SK-N-SH (cell line): ENCODE data around the gene EWSR1. TPM values are rescaled to one million over a fixed set of nuclear protein-coding genes. Genes with fewer than 3 reads are reported as not detected.

Source experiments
- CTCF ChIA-PET: fragments of 300-600, 350-600 bp; formaldehyde crosslinking; extraction: SDS; loops from one replicate; lab custom pipeline; 2021; lab: Yijun Ruan, JAX
- POLR2A ChIA-PET: fragments of 350-600 bp; sonication (Branson Sonifier 250); formaldehyde crosslinking; extraction: SDS; loops from one replicate; lab custom pipeline; 2020; ENCODE audit warnings: antibody characterized with exemption, inconsistent platforms; lab: Yijun Ruan, JAX
- DNase-seq: peaks from one replicate; pipeline ENCODE4 v3.0.0; 2012
- H2AFZ ChIP-seq: fragments of 200-600 bp; sonication (generic); 2 replicates; pipeline ENCODE4 v1.8.1; 2016; ENCODE audit warnings: antibody characterized with exemption, mild to moderate bottlenecking, low read depth
- H3F3A ChIP-seq: fragments of 200-600 bp; sonication (generic); replicated peaks from 2 replicates; pipeline ENCODE3; 2016; ENCODE audit warnings: antibody characterized with exemption, mild to moderate bottlenecking; ENCODE audit not compliant: insufficient read depth
- H3K27ac ChIP-seq, 2 experiments: fragments of 200-500 bp in 1 of 2; fragments of 200-600 bp in 1 of 2; sonication (Bioruptor generic) in 1 of 2; sonication (generic), shearing (Covaris generic) in 1 of 2; 2 replicates each; pipeline versions ENCODE4 v1.5.1 to v1.6.1; 2014 to 2016; ENCODE audit warnings: low read depth in 2 of 2, inconsistent platforms in 1 of 2, low read length in 1 of 2, mild to moderate bottlenecking in 1 of 2, mixed read lengths in 1 of 2
- H3K27me3 ChIP-seq: fragments of 200-600 bp; sonication (generic), shearing (Covaris generic); 2 replicates; pipeline ENCODE4 v1.6.1; 2016; ENCODE audit warnings: mixed run types; ENCODE audit not compliant: insufficient read depth
- H3K36me3 ChIP-seq, 2 experiments: fragments of 200-500 bp in 1 of 2; fragments of 200-600 bp in 1 of 2; sonication (Bioruptor generic) in 1 of 2; sonication (generic) in 1 of 2; replicated peaks in 1 of 2; 2 replicates each; pipeline versions ENCODE3 to v1.5.1; 2014 to 2016; ENCODE audit warnings: low read length in 1 of 2, mild to moderate bottlenecking in 1 of 2; ENCODE audit not compliant: insufficient read depth in 2 of 2, control insufficient read depth in 1 of 2
- H3K4me1 ChIP-seq, 2 experiments: fragments of 200-500 bp in 1 of 2; fragments of 200-600 bp in 1 of 2; sonication (Bioruptor generic) in 1 of 2; sonication (generic), shearing (Covaris generic) in 1 of 2; 2 replicates each; pipeline versions ENCODE4 v1.5.1 to v1.6.1; 2014 to 2016; ENCODE audit warnings: low read depth in 1 of 2, low read length in 1 of 2, mixed run types in 1 of 2; ENCODE audit not compliant: insufficient read depth in 2 of 2, control insufficient read depth in 1 of 2
- H3K4me2 ChIP-seq: fragments of 200-600 bp; sonication (generic), shearing (Covaris generic); 2 replicates; pipeline ENCODE4 v1.6.1; 2017; ENCODE audit warnings: mixed run types
- H3K4me3 ChIP-seq, 2 experiments: fragments of 200-500 bp in 1 of 2; fragments of 200-600 bp in 1 of 2; sonication (Bioruptor generic) in 1 of 2; sonication (generic), shearing (Covaris generic) in 1 of 2; 2 replicates each; pipeline versions ENCODE4 v1.5.1 to v1.8.1; 2014 to 2016; ENCODE audit warnings: low read depth in 2 of 2, inconsistent platforms in 1 of 2, low read length in 1 of 2, mild to moderate bottlenecking in 1 of 2, mixed read lengths in 1 of 2, moderate library complexity in 1 of 2
- H3K79me2 ChIP-seq: fragments of 200-600 bp; sonication (generic); 2 replicates; pipeline ENCODE4 v1.8.1; 2017; ENCODE audit warnings: mild to moderate bottlenecking; ENCODE audit not compliant: insufficient read depth
- H3K9ac ChIP-seq: fragments of 200-600 bp; sonication (generic); 2 replicates; pipeline ENCODE4 v1.6.1; 2017; ENCODE audit warnings: mixed run types
- H3K9me2 ChIP-seq: fragments of 200-600 bp; sonication (generic); 2 replicates; pipeline ENCODE4 v1.6.1; 2017; ENCODE audit warnings: mixed run types
- H3K9me3 ChIP-seq: fragments of 200-600 bp; sonication (generic); 2 replicates; pipeline ENCODE4 v1.6.1; 2017; ENCODE audit warnings: mixed run types, mild to moderate bottlenecking, moderate library complexity
- H4K20me1 ChIP-seq: fragments of 200-600 bp; sonication (generic); 2 replicates; pipeline ENCODE4 v1.6.1; 2017; ENCODE audit warnings: mild to moderate bottlenecking, mixed run types; ENCODE audit not compliant: insufficient read depth
- CHD2 ChIP-seq: fragments of 150-350 bp; IDR thresholded peaks from 2 replicates; pipeline ENCODE4 v1.6.1; 2018; ENCODE audit warnings: low read length; ENCODE audit not compliant: partially characterized antibody
- ELF1 ChIP-seq: IDR thresholded peaks from 2 replicates; pipeline ENCODE4 v1.4.0; 2012
- EZH2phosphoT487 ChIP-seq: fragments of 200-600 bp; sonication (generic); IDR thresholded peaks from 2 replicates; pipeline ENCODE4 v1.6.1; 2017; ENCODE audit warnings: low read depth, mixed run types, mild to moderate bottlenecking, antibody characterized with exemption, moderate library complexity, borderline replicate concordance
- JUND ChIP-seq: IDR thresholded peaks from 2 replicates; pipeline ENCODE4 v1.4.0; 2012
- POLR2AphosphoS5 ChIP-seq: IDR thresholded peaks from 2 replicates; pipeline ENCODE4 v1.6.1; 2012; ENCODE audit warnings: low read depth, low read length
- RAD21 ChIP-seq: IDR thresholded peaks from 2 replicates; pipeline ENCODE4 v1.6.1; 2012; ENCODE audit warnings: mild to moderate bottlenecking, low read length
- REST ChIP-seq: IDR thresholded peaks from 2 replicates; pipeline ENCODE4 v1.6.1; 2012; ENCODE audit warnings: mild to moderate bottlenecking, low read depth, low read length, moderate library complexity
- RXRA ChIP-seq: IDR thresholded peaks from 2 replicates; pipeline ENCODE4 v1.4.0; 2012; ENCODE audit warnings: low read depth, mild to moderate bottlenecking, borderline replicate concordance
- SIN3A ChIP-seq: IDR thresholded peaks from 2 replicates; pipeline ENCODE4 v1.6.1; 2012; ENCODE audit warnings: low read depth, mild to moderate bottlenecking, low read length, moderate library complexity, borderline replicate concordance
- SMC3 ChIP-seq: IDR thresholded peaks from 2 replicates; pipeline ENCODE4 v1.6.1; 2012; ENCODE audit warnings: low read depth, low read length, improper control_type of control experiment
- TAF1 ChIP-seq: IDR thresholded peaks from 2 replicates; pipeline ENCODE4 v1.6.1; 2012; ENCODE audit warnings: low read depth, mild to moderate bottlenecking, low read length, moderate library complexity, borderline replicate concordance
- TCF12 ChIP-seq: IDR thresholded peaks from 2 replicates; pipeline ENCODE4 v1.4.0; 2012
- TEAD4 ChIP-seq: IDR thresholded peaks from 2 replicates; pipeline ENCODE4 v1.4.0; 2012; ENCODE audit warnings: mild to moderate bottlenecking, borderline replicate concordance; ENCODE audit not compliant: insufficient read depth
- YY1 ChIP-seq: IDR thresholded peaks from 2 replicates; pipeline ENCODE4 v1.4.0; 2012; ENCODE audit warnings: low read depth, mild to moderate bottlenecking
- WGBS: methylation state at CpG from one replicate; pipeline ENCODE4 v1.1.6; 2017; ENCODE audit warnings: low lambda C conversion rate; 5-methylcytosine and 5-hydroxymethylcytosine counted together
- polyA plus RNA-seq, 3 experiments: library from polyadenylated mRNA; depleted of rRNA; stranded (reverse); fragments of >200 nt; gene quantifications; 2 replicates each; pipeline ENCODE4 v1.2.3, GENCODE V29; 2012
- TF ChIP-seq, protein P1 (sequence below): fragments of 150-350 bp; IDR thresholded peaks from 2 replicates; pipeline ENCODE4 v1.6.1; 2016; ENCODE audit warnings: mild to moderate bottlenecking, low read depth, low read length
- TF ChIP-seq, protein P2 (sequence below): fragments of 200-600 bp; sonication (generic); IDR thresholded peaks from 2 replicates; pipeline ENCODE4 v1.6.1; 2017; ENCODE audit warnings: antibody characterized with exemption, mild to moderate bottlenecking, moderate library complexity
- TF ChIP-seq, protein P3 (sequence below): IDR thresholded peaks from 2 replicates; pipeline ENCODE4 v1.4.0; 2012; ENCODE audit warnings: low read depth
- TF ChIP-seq, protein P4 (sequence below): fragments of 150-350 bp; IDR thresholded peaks from 2 replicates; pipeline ENCODE4 v1.6.1; 2017; ENCODE audit warnings: antibody characterized with exemption, low read length, low read depth, borderline replicate concordance
- TF ChIP-seq, protein P5 (sequence below): IDR thresholded peaks from 2 replicates; pipeline ENCODE4; 2012

The EWSR1 gene
- polyA plus RNA-seq, 1 of the 3 experiments (the other 2 are of a cell fraction): 173 TPM

GRCh38 chr22:29299136-29299900 is 31.2 kb downstream of the EWSR1 start:
- ChIA-PET POLR2A (no interaction called here), CTCF (interaction anchor here (1.8 kb wide), 1 partner anchor 14 kb away, joined by 5 read pairs; no protein-coding TSS in a partner anchor)
- Histone ChIP-seq H3K4me3 (no peak overlapping the region), H4K20me1 (peaks cover 25% of the 10 kb centered on the region; the same call in 1 of the 2 replicates), H2AFZ (no peak overlapping the region), H3K4me1 (peaks cover 0 to 16% of the 10 kb centered on the region in 2 experiments; a peak in 1 of 4 replicates), H3K79me2 (0 out of 2 replicates have a peak, but pooled peaks cover 6% of the 10 kb centered on the region), H3K36me3 (peaks cover 44 to 60% of the 10 kb centered on the region in 2 experiments), H3K9ac (no peak overlapping the region), H3K9me2 (no peaks in the 10 kb centered on the region), H3K27me3 (no peaks in the 10 kb centered on the region), H3F3A (peaks cover 56% of the 10 kb centered on the region), H3K4me2 (no peak overlapping the region), H3K9me3 (no peaks in the 10 kb centered on the region), H3K27ac (no peak overlapping the region)
- no peak for DNase-seq
- TF ChIP-seq, protein P1, sequence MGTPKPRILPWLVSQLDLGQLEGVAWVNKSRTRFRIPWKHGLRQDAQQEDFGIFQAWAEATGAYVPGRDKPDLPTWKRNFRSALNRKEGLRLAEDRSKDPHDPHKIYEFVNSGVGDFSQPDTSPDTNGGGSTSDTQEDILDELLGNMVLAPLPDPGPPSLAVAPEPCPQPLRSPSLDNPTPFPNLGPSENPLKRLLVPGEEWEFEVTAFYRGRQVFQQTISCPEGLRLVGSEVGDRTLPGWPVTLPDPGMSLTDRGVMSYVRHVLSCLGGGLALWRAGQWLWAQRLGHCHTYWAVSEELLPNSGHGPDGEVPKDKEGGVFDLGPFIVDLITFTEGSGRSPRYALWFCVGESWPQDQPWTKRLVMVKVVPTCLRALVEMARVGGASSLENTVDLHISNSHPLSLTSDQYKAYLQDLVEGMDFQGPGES: no peak
- TF ChIP-seq, protein P2, sequence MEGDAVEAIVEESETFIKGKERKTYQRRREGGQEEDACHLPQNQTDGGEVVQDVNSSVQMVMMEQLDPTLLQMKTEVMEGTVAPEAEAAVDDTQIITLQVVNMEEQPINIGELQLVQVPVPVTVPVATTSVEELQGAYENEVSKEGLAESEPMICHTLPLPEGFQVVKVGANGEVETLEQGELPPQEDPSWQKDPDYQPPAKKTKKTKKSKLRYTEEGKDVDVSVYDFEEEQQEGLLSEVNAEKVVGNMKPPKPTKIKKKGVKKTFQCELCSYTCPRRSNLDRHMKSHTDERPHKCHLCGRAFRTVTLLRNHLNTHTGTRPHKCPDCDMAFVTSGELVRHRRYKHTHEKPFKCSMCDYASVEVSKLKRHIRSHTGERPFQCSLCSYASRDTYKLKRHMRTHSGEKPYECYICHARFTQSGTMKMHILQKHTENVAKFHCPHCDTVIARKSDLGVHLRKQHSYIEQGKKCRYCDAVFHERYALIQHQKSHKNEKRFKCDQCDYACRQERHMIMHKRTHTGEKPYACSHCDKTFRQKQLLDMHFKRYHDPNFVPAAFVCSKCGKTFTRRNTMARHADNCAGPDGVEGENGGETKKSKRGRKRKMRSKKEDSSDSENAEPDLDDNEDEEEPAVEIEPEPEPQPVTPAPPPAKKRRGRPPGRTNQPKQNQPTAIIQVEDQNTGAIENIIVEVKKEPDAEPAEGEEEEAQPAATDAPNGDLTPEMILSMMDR: no peak
- TF ChIP-seq SIN3A (no peak), SMC3 (no peak), EZH2phosphoT487 (no peak), TEAD4 (no peak), ELF1 (no peak), TAF1 (no peak), JUND (no peak), RXRA (no peak), CHD2 (no peak), POLR2AphosphoS5 (no peak), REST (no peak), YY1 (no peak), RAD21 (no peak), TCF12 (no peak)
- TF ChIP-seq, protein P3, sequence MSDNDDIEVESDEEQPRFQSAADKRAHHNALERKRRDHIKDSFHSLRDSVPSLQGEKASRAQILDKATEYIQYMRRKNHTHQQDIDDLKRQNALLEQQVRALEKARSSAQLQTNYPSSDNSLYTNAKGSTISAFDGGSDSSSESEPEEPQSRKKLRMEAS: no peak
- TF ChIP-seq, protein P4, sequence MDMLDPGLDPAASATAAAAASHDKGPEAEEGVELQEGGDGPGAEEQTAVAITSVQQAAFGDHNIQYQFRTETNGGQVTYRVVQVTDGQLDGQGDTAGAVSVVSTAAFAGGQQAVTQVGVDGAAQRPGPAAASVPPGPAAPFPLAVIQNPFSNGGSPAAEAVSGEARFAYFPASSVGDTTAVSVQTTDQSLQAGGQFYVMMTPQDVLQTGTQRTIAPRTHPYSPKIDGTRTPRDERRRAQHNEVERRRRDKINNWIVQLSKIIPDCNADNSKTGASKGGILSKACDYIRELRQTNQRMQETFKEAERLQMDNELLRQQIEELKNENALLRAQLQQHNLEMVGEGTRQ: no peak
- TF ChIP-seq, protein P5, sequence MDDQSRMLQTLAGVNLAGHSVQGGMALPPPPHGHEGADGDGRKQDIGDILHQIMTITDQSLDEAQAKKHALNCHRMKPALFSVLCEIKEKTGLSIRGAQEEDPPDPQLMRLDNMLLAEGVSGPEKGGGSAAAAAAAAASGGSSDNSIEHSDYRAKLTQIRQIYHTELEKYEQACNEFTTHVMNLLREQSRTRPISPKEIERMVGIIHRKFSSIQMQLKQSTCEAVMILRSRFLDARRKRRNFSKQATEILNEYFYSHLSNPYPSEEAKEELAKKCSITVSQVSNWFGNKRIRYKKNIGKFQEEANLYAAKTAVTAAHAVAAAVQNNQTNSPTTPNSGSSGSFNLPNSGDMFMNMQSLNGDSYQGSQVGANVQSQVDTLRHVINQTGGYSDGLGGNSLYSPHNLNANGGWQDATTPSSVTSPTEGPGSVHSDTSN: no peak
- WGBS: 95% methylated on average over 19 of the region's 19 CpGs
